Activated T-cell treated with anti-CD3 and anti-CD28 coated beads for 1 hour (primary cell): Measurements from ENCODE around the gene NBPF3.
"Not testable (repeated sequence)": the region's sequence is repeated elsewhere in the genome, so short reads cannot be mapped to it uniquely, and the experiment has no call there.

Experiments used
- DNase-seq: peaks from one replicate; pipeline ENCODE4 v3.0.0-alpha.2; 2020; ENCODE audit warnings: low read depth

NBPF3 gene

DNA sequence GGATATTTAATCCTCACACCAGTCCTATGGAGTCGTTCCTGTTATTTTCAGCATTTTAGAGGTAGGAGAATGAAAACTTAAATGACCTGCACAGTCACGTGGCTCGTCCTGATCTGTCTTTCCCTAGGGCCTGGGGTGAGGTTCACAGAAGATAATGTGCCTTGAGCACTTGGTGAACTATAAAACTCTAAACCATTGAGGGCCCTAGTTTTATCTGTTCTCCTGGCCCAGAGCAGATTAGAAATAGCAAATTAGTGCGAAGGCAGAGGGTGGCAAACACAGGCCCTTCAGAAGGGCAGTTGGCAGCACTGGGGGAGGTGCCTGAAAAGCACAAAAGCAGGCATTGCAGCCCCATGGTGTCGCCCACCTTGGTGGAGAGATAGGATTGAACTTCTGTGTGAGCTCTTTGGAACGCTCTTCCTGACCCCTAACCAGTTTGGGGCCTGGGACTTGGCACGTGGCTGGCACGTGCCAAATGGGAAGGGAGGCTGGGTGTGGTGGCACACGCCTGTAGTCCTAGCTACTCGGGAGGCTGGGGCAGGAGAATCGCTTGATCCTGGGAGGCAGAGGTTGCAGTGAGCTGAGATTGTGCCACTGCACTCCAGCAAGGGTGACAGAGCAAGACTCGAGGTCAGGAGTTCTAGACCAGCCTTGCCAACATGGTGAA lies 1.2 kb upstream of the NBPF3 start:
- not testable (repeated sequence) for DNase-seq

- no peak for DNase-seq
These were observed 604 bp upstream of the NBPF3 start for GRCh38 chr1:21439345-21439720.

GRCh38 chr1:21440630-21441125 lies 741 bp downstream of the NBPF3 start:
- not testable (repeated sequence) for DNase-seq

DNA sequence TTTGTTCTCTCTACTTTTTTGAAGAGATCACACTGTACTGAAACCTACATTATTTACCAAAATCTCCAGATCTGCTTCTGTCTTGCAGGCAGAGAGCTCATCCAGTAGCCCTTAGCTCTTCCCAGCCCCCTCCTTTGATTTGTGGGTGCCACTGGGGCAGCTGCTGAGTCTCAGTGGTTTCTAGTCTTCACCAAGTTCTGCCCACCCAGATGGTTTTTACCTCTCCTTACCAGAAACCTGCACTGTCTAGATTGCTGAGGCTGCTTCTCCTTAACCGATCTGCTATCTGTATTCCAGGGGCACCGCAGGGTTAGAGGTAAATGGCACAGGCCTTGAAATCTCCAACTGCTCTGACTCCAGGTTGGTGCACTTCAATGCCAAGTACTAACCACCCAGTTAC lies 6.7 kb downstream of the NBPF3 start:
- DNase-seq, result not testable (repeated sequence)

- DNase-seq, result no peak
These were observed 7.4 kb downstream of the NBPF3 start for GRCh38 chr1:21447311-21447710.

GRCh38 chr1:21449906-21450305 lies 10.0 kb downstream of the NBPF3 start:
- DNase-seq, result no peak

GRCh38 chr1:21451212-21451611 lies 11.3 kb downstream of the NBPF3 start:
- DNase-seq, result no peak

- DNase-seq, result no peak
These were observed 12.1 kb downstream of the NBPF3 start for GRCh38 chr1:21451981-21452411.

DNA sequence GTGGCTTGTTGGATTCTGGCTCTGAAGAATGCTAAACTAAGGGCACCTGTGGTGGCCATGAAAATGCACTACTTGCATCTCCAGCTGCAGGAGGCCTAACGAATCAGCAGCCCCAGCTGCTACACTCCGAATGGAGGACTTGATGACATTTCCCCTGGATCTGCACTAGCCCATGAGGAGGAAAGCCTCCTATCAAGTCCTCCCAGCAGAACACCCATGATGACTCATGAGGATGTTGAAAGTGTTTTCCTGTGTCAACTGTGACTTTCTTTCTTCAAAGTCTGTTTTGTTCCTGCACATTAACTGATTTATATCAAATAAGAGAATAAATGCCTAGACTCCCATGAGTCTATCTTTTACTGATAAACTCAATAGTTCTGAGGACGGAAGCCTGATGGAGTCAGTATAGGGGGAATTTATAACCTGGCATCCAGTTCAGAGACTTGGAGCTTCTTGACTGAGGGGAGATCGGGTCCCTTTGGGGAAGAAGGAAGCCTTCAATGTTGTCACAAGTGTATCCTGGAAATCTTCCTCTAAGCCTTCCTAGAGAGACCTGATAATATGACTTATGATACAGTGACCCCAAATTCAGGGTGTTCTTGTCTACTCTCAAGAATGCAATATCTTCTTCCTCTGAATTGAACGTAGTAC lies 14.2 kb downstream of the NBPF3 start:
- DNase-seq, result not testable (repeated sequence)

DNA sequence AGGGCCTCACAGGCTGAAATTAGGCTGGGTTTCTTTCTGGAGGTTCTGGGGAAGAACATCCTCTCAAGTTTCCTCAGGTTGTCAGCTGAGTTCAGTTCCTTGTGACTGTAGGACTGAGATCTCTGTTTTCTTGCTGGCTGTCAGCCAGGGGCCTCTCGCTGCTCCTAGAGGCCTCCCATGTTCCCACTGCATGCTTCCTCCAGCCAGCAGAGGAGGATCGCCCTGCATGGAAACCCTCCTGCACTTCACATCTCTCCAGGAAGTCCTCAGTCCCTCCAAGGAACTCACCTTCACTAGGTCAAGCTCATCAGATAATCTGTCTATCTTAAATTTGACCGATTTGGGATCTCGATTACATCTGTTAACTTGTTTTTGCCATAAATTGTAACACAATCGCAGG lies 15.0 kb downstream of the NBPF3 start:
- DNase-seq, result not testable (repeated sequence)

DNA sequence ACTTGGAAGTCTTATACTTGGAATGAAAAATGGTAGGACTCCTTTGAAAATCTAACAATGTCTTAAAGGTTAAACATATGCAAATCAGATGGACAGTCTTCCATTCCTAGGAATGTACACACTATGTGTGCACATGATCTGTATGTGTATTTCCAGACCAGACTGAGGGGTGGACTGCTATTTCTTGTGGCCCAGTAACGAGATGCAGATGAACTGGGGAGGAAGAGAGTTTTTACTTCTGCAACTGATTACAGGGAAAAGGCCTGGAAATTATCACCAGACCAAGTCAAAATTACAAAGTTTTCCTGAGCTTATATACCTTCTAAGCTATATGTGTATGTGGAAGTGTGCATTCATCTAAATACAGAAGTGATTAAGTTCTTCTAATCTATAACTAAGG lies 17.7 kb downstream of the NBPF3 start:
- DNase-seq, result no peak

GRCh38 chr1:21465127-21465526 lies 25.2 kb downstream of the NBPF3 start:
- DNase-seq, result not testable (repeated sequence)

- DNase-seq, result not testable (repeated sequence)
These were observed 28.0 kb downstream of the NBPF3 start for GRCh38 chr1:21467946-21468345.

DNA sequence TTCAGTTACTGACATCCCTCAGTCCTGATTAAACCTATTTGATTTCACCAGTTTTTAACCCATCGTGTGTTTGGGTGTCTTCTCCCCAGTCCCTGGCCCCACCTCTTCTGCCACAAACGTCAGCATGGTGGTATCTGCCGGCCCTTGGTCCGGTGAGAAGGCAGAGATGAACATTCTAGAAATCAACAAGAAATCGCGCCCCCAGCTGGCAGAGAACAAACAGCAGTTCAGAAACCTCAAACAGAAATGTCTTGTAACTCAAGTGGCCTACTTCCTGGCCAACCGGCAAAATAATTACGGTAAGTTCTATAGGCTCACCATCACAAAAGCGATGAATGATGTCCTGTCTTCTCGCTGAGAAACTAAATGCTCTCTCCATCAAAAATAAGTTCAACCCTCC lies 28.7 kb downstream of the NBPF3 start:
- peak; percentile 4 for DNase-seq

DNA sequence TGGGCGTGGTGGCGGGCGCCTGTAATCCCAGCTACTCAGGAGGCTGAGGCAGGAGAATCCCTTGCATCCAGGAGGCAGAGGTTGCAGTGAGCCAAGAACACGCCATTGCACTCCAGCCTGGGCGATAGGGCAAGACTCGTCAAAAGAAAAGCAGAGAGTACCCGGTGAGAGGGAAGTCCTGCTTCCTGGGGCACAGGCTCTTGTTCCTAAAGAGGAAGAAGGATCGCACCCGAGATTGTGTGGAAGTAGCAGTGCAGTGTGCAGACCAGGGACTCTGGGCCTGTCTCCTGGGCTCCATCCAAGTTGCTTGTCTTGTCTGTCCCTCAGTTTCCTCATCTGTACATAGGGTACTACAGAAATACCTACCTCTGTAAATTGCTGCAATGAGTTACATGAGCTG lies 29.6 kb downstream of the NBPF3 start:
- DNase-seq, result no peak

DNA sequence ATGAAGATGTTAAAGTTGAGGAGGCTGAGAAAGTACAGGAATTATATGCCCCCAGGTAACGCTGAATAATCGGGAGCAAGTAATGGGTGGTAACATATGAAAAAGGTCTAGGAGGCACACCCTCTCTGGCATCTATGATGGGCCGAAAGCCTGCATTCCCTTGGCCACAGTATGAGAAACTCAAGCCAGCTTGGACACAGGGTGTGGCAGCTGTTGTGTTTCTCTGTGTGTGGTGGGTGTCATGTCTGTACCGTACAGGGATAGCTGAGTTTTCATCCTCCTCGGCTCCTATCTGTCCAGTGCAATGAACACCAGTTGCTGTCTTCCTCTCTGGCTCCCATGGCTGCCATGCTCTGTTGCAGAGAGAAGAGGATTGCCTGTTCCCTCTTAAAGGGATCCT lies 32.9 kb downstream of the NBPF3 start:
- DNase-seq, result no peak

DNA sequence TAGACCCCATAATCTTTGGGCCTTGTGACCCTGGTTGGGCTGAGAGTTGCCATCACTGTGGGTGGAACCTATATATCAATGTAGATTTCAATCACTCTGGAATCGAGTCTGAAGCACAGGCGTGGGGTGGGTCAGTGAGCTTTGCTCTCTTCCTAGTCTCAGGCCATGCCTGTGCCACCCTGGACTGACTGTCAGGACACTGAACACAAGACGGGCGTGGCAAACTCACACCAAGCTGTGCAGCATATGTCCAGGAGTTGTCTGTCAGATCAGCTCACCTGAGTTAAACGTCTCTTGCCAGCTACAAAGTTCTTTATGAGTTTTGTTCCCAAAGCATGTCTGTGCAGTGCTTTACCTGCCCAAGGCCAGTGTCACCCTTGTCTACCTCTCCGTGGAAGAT lies 38.4 kb downstream of the NBPF3 start:
- DNase-seq, result no peak

- DNase-seq, result not testable (repeated sequence)
These were observed 43.9 kb downstream of the NBPF3 start for GRCh38 chr1:21483881-21484280.

DNA sequence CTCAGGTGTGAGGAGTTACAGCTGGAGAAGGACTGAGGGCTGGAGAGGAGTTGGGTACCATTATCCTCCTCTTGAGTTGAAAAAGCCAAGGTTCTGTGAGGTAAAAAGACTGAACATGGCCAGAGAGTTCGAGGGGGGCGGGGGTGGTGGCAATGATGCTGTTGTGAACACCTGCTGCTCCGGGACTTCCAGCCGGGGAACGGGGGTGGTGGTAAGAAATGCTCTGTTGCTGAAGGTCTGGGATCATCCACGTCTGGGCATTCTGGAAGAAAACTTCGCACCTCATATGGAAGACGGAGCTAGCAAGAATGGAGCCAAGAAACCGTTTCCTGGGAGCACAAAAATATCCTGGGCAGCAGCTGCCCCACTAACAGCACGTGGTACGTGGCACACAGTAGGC lies 49.2 kb downstream of the NBPF3 start:
- DNase-seq, result no peak

- DNase-seq, result no peak
These were observed 51.0 kb downstream of the NBPF3 start for GRCh38 chr1:21490774-21491487.

- DNase-seq, result no peak
These were observed 51.8 kb downstream of the NBPF3 start for GRCh38 chr1:21491488-21492355.

DNA sequence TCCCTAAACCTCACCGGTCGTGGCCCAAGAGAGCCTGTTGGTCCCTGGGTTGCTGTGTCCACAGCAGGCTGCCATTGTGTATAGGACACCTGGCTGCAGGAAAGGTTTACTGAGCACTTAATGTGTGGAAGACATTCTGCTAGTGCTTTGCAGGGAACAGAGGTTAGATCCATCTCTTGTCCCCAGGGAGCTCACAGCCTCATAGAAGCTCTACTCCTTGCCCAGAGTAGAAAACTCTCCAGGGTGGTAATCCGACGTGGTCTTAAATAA lies 52.4 kb downstream of the NBPF3 start:
- no peak for DNase-seq
